Measurements from ENCODE around the gene NAALADL2. TPM values are rescaled to one million over a fixed set of nuclear protein-coding genes. Genes with fewer than 3 reads are reported as not detected.
"Not testable (repeated sequence)": the region's sequence is repeated elsewhere in the genome, so short reads cannot be mapped to it uniquely, and the experiment has no call there.

NAALADL2 gene
- total RNA-seq, 4 donors from 2014 or later = 3.8 to 20.3 (median 8.6) TPM

GRCh38 chr3:175825016-175825580 lies 966.0 kb downstream of the NAALADL2 start:
- intact Hi-C loops (cut with DNase I); H3K4me1 ChIP-seq; H3K9me3 ChIP-seq; DNase-seq (ENCODE audit: extremely low spot score); H3K36me3 ChIP-seq; H3K4me3 ChIP-seq; H3K27ac ChIP-seq (replicated peaks in 1 of 4); H3K27me3 ChIP-seq: not testable (repeated sequence)
- 92% methylated on average over 6 of the region's 6 CpGs for WGBS

- no peak for DNase-seq (ENCODE audit: extremely low spot score)
- Histone ChIP-seq H3K27me3 (no peaks in the 10 kb centered on the region), H3K9me3 (no peaks in the 10 kb centered on the region), H3K4me3 (no peak overlapping the region), H3K27ac (replicated peaks in 1 of 4) (no peak overlapping the region), H3K36me3 (no peaks in the 10 kb centered on the region), H3K4me1 (no peaks in the 10 kb centered on the region)
- intact Hi-C loops (cut with DNase I) = no loop called here
- WGBS = 97% methylated on average over 2 of the region's 2 CpGs
- TF ChIP-seq, protein P1, sequence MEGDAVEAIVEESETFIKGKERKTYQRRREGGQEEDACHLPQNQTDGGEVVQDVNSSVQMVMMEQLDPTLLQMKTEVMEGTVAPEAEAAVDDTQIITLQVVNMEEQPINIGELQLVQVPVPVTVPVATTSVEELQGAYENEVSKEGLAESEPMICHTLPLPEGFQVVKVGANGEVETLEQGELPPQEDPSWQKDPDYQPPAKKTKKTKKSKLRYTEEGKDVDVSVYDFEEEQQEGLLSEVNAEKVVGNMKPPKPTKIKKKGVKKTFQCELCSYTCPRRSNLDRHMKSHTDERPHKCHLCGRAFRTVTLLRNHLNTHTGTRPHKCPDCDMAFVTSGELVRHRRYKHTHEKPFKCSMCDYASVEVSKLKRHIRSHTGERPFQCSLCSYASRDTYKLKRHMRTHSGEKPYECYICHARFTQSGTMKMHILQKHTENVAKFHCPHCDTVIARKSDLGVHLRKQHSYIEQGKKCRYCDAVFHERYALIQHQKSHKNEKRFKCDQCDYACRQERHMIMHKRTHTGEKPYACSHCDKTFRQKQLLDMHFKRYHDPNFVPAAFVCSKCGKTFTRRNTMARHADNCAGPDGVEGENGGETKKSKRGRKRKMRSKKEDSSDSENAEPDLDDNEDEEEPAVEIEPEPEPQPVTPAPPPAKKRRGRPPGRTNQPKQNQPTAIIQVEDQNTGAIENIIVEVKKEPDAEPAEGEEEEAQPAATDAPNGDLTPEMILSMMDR (IDR thresholded peaks at IDR 0.05) = no peak
- TF ChIP-seq POLR2A (IDR thresholded peaks at IDR 0.05; ENCODE audit: low read depth) = no peak
- no peak for TF ChIP-seq POLR2AphosphoS5 (IDR thresholded peaks at IDR 0.05)
- TF ChIP-seq EP300 (IDR thresholded peaks at IDR 0.05) = no peak
These were observed 967.6 kb downstream of the NAALADL2 start for GRCh38 chr3:175826759-175827158.

DNA sequence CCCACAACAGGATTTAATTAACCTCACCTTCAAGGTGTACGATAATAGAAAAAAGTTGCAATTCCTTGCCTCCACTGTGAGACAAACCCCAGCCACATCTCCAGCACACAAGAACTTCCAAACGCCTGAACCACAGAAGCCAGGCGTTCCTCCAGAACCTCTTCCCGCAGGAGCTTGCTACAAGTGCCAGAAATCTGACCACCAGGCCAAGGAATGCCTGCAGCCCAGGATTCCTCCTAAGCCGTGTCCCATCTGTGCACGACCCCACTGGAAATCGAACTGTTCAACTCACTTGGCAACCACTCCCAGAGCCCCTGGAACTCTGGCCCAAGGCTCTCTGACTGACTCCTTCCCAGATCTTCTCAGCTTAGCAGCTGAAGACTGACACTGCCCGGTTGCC lies 970.7 kb downstream of the NAALADL2 start:
- H3K27ac ChIP-seq (replicated peaks in 1 of 4); H3K36me3 ChIP-seq; H3K27me3 ChIP-seq; intact Hi-C loops (cut with DNase I); H3K9me3 ChIP-seq; DNase-seq (ENCODE audit: extremely low spot score); H3K4me1 ChIP-seq; H3K4me3 ChIP-seq: not testable (repeated sequence)
- 90% methylated on average over 8 of the region's 8 CpGs for WGBS

DNA sequence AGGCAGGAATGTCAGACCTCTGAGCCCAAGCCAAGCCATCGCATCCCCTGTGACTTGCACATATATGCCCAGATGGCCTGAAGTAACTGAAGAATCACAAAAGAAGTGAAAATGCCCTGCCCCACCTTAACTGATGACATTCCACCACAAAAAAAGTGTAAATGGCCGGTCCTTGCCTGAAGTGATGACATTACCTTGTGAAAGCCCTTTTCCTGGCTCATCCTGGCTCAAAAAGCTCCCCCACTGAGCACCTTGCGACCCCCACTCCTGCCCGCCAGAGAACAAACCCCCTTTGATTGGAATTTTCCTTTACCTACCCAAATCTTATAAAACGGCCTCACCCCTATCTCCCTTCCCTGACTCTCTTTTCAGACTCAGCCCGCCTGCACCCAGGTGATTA lies 976.6 kb downstream of the NAALADL2 start:
- H3K9me3 ChIP-seq; H3K27ac ChIP-seq (replicated peaks in 1 of 4); H3K36me3 ChIP-seq; H3K27me3 ChIP-seq; H3K4me3 ChIP-seq; intact Hi-C loops (cut with DNase I); DNase-seq (ENCODE audit: extremely low spot score): not testable (repeated sequence)
- WGBS = 84% methylated on average over 6 of the region's 6 CpGs
- peaks cover 0 to 12% (median 7%) of the 10 kb centered on the region in 4 donors for H3K4me1 ChIP-seq

- peaks cover 0 to 12% (median 7%) of the 10 kb centered on the region in 4 donors for H3K4me1 ChIP-seq
- intact Hi-C loops (cut with DNase I) = no loop called here
- TF ChIP-seq EP300 (IDR thresholded peaks at IDR 0.05) = no peak
- TF ChIP-seq, protein P1 (IDR thresholded peaks at IDR 0.05) = no peak
- TF ChIP-seq POLR2A (IDR thresholded peaks at IDR 0.05; ENCODE audit: low read depth) = no peak
- no peak for TF ChIP-seq POLR2AphosphoS5 (IDR thresholded peaks at IDR 0.05)
- H3K9me3 ChIP-seq = no peaks in the 10 kb centered on the region
- no peaks in the 10 kb centered on the region for H3K36me3 ChIP-seq
- no peak for DNase-seq (ENCODE audit: extremely low spot score)
- no peak overlapping the region for H3K4me3 ChIP-seq
- H3K27me3 ChIP-seq = no peaks in the 10 kb centered on the region
- no peak overlapping the region for H3K27ac ChIP-seq (replicated peaks in 1 of 4)
- whole genome bisulfite sequencing = 82% methylated on average over 4 of the region's 4 CpGs
These were observed 977.5 kb downstream of the NAALADL2 start for GRCh38 chr3:175836617-175837016.

DNA sequence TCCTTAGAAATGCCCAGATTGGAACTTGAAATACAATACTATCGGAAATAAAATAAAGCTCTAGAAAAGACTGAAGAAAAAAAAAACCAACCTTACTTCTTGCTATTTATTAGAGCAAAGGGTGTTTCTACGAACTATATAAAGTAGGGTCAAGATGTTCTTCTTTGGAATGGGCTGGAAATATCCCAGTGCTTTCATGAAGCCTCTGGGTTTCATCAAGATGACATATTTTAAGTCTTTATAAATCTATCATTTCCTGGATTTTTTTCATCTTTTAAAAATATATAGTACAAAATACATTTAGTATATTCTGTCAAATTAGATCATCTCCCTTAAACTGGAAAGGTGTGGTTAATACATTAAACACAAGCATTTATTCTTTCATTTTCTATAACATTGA lies 978.8 kb downstream of the NAALADL2 start:
- no peak for TF ChIP-seq POLR2AphosphoS5 (IDR thresholded peaks at IDR 0.05)
- intact Hi-C loops (cut with DNase I) = no loop called here
- Histone ChIP-seq H3K9me3 (no peaks in the 10 kb centered on the region), H3K27me3 (no peaks in the 10 kb centered on the region), H3K27ac (replicated peaks in 1 of 4) (no peak overlapping the region), H3K36me3 (no peaks in the 10 kb centered on the region), H3K4me1 (peaks cover 0 to 12% (median 7%) of the 10 kb centered on the region in 4 donors), H3K4me3 (no peak overlapping the region)
- no peak for DNase-seq (ENCODE audit: extremely low spot score)
- 53% methylated on average over 2 of the region's 2 CpGs for WGBS

DNA sequence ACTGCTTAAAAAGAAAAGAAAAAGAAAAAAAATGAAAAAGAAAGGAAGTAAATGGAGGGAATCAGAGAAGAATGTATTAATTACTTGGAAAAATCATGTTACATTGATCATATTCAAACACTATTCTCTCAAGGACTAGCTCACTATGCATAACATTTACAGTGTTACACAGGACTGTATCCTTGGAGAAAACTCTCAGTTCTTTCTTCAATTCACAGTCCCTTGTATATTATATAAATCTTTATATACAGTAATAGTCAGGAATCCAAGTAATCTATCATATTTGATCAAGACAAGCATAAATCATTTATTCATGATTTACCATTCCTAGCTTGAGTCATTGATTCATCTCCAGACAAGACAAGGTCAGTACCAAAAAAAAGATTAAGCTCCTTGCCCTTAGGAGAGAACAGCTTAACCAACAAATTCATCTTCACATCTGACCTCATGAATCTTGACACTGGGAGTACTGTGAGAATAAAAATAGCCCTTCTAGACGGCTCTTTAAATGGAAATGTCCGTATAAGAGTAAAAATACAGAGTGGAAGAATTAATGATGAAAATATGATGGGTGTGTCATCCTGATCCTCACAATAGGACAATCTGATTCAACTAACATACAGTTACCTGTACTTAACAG lies 980.4 kb downstream of the NAALADL2 start:
- Histone ChIP-seq H3K4me1 (peaks cover 0 to 12% (median 7%) of the 10 kb centered on the region in 4 donors), H3K27me3 (no peaks in the 10 kb centered on the region), H3K27ac (replicated peaks in 1 of 4) (no peak overlapping the region), H3K4me3 (no peak overlapping the region), H3K36me3 (no peaks in the 10 kb centered on the region), H3K9me3 (no peaks in the 10 kb centered on the region)
- DNase-seq (ENCODE audit: extremely low spot score) = no peak
- no peak for TF ChIP-seq EP300 (IDR thresholded peaks at IDR 0.05)
- no peak for TF ChIP-seq POLR2AphosphoS5 (IDR thresholded peaks at IDR 0.05)
- TF ChIP-seq, protein P1 (IDR thresholded peaks at IDR 0.05) = no peak
- TF ChIP-seq POLR2A (IDR thresholded peaks at IDR 0.05; ENCODE audit: low read depth) = no peak
- 44% methylated on average over 2 of the region's 2 CpGs for WGBS
- intact Hi-C loops (cut with DNase I) = no loop called here
